Measurements from ENCODE around the gene BSCL2. TPM values are rescaled to one million over a fixed set of nuclear protein-coding genes. Genes with fewer than 3 reads are reported as not detected.
"Not testable (repeated sequence)": the region's sequence is repeated elsewhere in the genome, so short reads cannot be mapped to it uniquely, and the experiment has no call there.

Gene BSCL2
- total and polyA plus RNA-seq, 4 donors: 30.7 to 190 (median 93.0) TPM

DNA sequence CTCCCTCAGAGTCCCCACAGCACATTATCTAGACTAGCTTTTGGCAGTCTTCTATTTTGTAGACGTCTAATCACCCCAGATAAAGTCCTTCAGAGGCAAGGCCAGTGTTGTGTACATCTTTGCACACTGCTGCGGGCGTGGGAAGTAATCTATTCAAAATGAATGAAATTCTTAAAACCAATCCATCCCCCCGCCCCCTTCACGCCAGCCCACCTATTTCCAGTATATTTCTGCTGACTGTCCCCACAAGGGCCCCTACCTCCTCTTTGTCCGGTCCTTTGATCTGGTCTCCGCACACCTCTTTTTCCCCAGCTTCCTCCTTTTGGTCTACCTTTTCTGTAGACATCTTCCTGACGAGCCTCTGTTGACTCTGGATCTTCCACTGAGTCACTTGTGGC lies 375 bp downstream of the BSCL2 start:
- H3K4me1 ChIP-seq (ENCODE audit: control insufficient read depth in 5 of 5, insufficient read depth in 5 of 5, low read length in 5 of 5): peaks cover 0 to 47% (median 17%) of the 10 kb centered on the region in 5 donors
- TF ChIP-seq, protein P1, sequence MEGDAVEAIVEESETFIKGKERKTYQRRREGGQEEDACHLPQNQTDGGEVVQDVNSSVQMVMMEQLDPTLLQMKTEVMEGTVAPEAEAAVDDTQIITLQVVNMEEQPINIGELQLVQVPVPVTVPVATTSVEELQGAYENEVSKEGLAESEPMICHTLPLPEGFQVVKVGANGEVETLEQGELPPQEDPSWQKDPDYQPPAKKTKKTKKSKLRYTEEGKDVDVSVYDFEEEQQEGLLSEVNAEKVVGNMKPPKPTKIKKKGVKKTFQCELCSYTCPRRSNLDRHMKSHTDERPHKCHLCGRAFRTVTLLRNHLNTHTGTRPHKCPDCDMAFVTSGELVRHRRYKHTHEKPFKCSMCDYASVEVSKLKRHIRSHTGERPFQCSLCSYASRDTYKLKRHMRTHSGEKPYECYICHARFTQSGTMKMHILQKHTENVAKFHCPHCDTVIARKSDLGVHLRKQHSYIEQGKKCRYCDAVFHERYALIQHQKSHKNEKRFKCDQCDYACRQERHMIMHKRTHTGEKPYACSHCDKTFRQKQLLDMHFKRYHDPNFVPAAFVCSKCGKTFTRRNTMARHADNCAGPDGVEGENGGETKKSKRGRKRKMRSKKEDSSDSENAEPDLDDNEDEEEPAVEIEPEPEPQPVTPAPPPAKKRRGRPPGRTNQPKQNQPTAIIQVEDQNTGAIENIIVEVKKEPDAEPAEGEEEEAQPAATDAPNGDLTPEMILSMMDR (IDR thresholded peaks at IDR 0.05; ENCODE audit: control extremely low read depth, extremely low read depth): no peak
- peak overlapping the region; percentile 73 to 88 for H3K27ac ChIP-seq (ENCODE audit: low read depth in 1 of 2, low read length in 1 of 2)
- no peaks in the 10 kb centered on the region for H3K27me3 ChIP-seq (ENCODE audit: control insufficient read depth in 3 of 3, insufficient read depth in 3 of 3, low read length in 2 of 3)
- H3K4me3 ChIP-seq: no peak overlapping the region
- ATAC-seq (ENCODE audit: insufficient read depth, low FRiP score): no peak
- DNase-seq: no peak
- WGBS, 2 donors: 85% methylated on average over 8 of the region's 8 CpGs
- H3K36me3 ChIP-seq (ENCODE audit: control insufficient read depth in 4 of 4, insufficient read depth in 4 of 4, low read length in 4 of 4): peaks cover 0 to 9% (median 5%) of the 10 kb centered on the region in 4 donors
- H3K9ac ChIP-seq (ENCODE audit: insufficient read depth in 1 of 2, low read length in 2 of 2): no peak overlapping the region
- H3K9me3 ChIP-seq (ENCODE audit: control insufficient read depth in 4 of 4, insufficient read depth in 3 of 4, low read length in 3 of 4): no peaks in the 10 kb centered on the region

DNA sequence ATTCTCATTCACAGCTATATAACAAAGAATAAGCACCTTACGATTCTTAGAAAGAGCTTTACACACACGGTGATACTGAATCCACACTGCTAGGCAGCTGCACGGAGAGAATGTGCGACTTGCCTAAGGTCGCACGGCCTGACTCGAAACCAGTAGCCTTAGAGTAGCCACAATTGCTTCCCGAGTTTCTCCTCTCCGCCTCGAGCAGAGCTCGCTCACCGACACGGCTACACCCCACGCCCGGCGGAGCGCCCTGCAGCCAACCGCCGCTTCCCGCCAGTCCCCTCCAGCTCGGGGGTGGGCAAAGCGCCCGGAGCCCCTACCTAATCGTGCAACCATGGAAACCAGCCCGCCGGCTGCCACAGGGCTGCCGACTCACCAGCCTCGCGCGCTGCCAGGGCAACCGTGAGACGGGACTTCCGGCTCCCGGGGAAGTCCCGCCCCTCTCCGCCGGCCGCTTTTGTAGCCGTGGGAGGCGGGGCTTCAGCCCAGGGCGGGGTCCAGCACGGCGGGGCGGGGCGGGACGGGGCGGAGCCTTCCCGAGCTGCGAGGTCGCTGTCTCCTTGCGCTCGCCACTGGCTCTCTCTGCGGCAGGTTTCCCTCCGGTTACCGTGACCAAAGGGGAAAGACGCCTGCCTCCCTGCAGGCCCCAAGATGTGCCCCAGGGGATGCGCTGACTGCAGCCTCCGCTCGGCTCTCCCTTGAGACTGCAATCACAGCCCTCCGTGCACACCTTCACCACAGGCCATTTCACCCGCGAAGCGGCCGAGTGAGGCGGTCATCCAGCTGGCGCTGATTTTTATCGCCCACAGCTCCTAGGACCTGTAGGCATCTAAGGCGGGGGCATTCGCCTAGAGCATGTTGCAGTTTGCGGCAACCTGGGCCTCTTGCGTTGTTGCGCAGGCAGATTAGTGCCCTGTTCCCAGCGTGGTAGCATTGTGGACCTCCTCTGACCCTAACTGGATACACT lies 1.1 kb downstream of the BSCL2 start:
- Histone ChIP-seq H3K9ac (ENCODE audit: insufficient read depth in 1 of 2, low read length in 2 of 2) (peak overlapping the region; percentile 58 to 59), H3K27ac (ENCODE audit: low read depth in 1 of 2, low read length in 1 of 2) (peak overlapping the region; percentile 76 to 93), H3K4me3 (peak overlapping the region; percentile 83), H3K9me3 (ENCODE audit: control insufficient read depth in 4 of 4, insufficient read depth in 3 of 4, low read length in 3 of 4) (no peaks in the 10 kb centered on the region), H3K27me3 (ENCODE audit: control insufficient read depth in 3 of 3, insufficient read depth in 3 of 3, low read length in 2 of 3) (no peaks in the 10 kb centered on the region), H3K4me1 (ENCODE audit: control insufficient read depth in 5 of 5, insufficient read depth in 5 of 5, low read length in 5 of 5) (peaks cover 0 to 47% (median 17%) of the 10 kb centered on the region in 5 donors), H3K36me3 (ENCODE audit: control insufficient read depth in 4 of 4, insufficient read depth in 4 of 4, low read length in 4 of 4) (peaks cover 0 to 11% (median 5%) of the 10 kb centered on the region in 4 donors)
- WGBS, 2 donors: 5 to 6% methylated on average over 71 to 73 of the region's 73 CpGs
- TF ChIP-seq, protein P1 (IDR thresholded peaks at IDR 0.05; ENCODE audit: control extremely low read depth, extremely low read depth): no peak
- ATAC-seq (ENCODE audit: insufficient read depth, low FRiP score): peak; percentile 92
- DNase-seq: peak; percentile 96

DNA sequence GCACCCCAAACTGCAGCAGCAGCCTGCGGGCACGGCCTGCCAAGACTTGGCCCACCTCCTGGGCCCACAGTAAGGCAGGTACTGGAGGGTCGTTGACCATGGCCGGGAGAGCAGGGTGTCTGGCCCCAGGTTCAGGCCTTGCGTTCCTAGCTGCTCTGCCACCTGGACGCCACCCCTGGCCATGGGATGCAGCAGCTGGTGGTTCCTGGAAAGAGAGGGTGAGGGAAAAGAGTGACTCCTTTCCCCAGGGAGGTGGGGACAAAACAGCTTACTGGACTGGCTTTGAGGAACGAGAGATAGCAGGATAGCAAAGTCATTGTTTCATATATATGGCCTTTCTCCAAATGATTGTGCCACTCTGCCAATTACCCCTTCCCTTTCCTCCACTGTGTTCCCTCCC lies 1.8 kb downstream of the BSCL2 start:
- TF ChIP-seq, protein P1 (IDR thresholded peaks at IDR 0.05; ENCODE audit: control extremely low read depth, extremely low read depth): no peak
- H3K36me3 ChIP-seq (ENCODE audit: control insufficient read depth in 4 of 4, insufficient read depth in 4 of 4, low read length in 4 of 4): peaks cover 0 to 12% (median 5%) of the 10 kb centered on the region in 4 donors

DNA sequence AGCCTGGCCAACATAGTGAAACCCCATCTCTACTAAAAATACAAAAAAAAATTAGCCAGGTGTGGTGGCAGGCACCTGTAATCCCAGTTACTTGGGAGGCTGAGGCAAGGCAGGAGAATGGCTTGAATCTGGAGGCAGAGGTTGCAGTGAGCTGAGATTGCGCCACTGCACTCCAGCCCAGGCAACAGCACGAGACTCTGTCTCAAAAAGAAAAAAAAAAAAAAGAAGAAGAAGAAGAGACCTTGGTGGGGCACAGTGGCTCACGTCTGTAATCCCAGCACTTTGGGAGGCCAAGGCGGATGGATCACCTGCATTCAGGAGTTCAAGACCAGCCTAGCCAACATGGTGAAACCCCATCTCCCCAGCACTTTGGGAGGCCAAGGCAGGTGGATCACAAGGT lies 3.3 kb downstream of the BSCL2 start:
- not testable (repeated sequence) for H3K9ac ChIP-seq (ENCODE audit: insufficient read depth in 1 of 2, low read length in 2 of 2); DNase-seq; H3K27me3 ChIP-seq (ENCODE audit: control insufficient read depth in 3 of 3, insufficient read depth in 3 of 3, low read length in 2 of 3); H3K4me3 ChIP-seq; H3K9me3 ChIP-seq (ENCODE audit: control insufficient read depth in 4 of 4, insufficient read depth in 3 of 4, low read length in 3 of 4); ATAC-seq (ENCODE audit: insufficient read depth, low FRiP score); H3K27ac ChIP-seq (ENCODE audit: low read depth in 1 of 2, low read length in 1 of 2)
- WGBS, 2 donors: 72 to 83% methylated on average over 4 of the region's 4 CpGs
- Histone ChIP-seq H3K36me3 (ENCODE audit: control insufficient read depth in 4 of 4, insufficient read depth in 4 of 4, low read length in 4 of 4) (peaks cover 0 to 11% (median 4%) of the 10 kb centered on the region in 4 donors), H3K4me1 (ENCODE audit: control insufficient read depth in 5 of 5, insufficient read depth in 5 of 5, low read length in 5 of 5) (peaks cover 0 to 37% (median 11%) of the 10 kb centered on the region in 5 donors)

More for the DNA sequence above, 1.8 kb downstream of the BSCL2 start:
- Histone ChIP-seq H3K27ac (ENCODE audit: low read depth in 1 of 2, low read length in 1 of 2) (peak overlapping the region; percentile 76 to 93), H3K27me3 (ENCODE audit: control insufficient read depth in 3 of 3, insufficient read depth in 3 of 3, low read length in 2 of 3) (no peaks in the 10 kb centered on the region), H3K9ac (ENCODE audit: insufficient read depth in 1 of 2, low read length in 2 of 2) (peak overlapping the region; percentile 58 to 59), H3K9me3 (ENCODE audit: control insufficient read depth in 4 of 4, insufficient read depth in 3 of 4, low read length in 3 of 4) (no peaks in the 10 kb centered on the region), H3K4me3 (peak overlapping the region; percentile 83), H3K4me1 (ENCODE audit: control insufficient read depth in 5 of 5, insufficient read depth in 5 of 5, low read length in 5 of 5) (peaks cover 0 to 47% (median 14%) of the 10 kb centered on the region in 5 donors)
- WGBS, 2 donors: 52 to 58% methylated on average over 7 of the region's 7 CpGs
- no peak for ATAC-seq (ENCODE audit: insufficient read depth, low FRiP score)
- peak in 2 of 3 donors; percentile 11 to 16 for DNase-seq
